Activated effector memory CD4-positive, alpha-beta T cell treated with Interleukin-2 at 50 U/mL for 16 hours (primary cell): ENCODE measurements around the gene MAP1LC3B2.

ENCODE experiments used
- DNase-seq: peaks from one replicate; pipeline ENCODE4 v3.0.0-alpha.2; 2020

MAP1LC3B2 gene

DNA sequence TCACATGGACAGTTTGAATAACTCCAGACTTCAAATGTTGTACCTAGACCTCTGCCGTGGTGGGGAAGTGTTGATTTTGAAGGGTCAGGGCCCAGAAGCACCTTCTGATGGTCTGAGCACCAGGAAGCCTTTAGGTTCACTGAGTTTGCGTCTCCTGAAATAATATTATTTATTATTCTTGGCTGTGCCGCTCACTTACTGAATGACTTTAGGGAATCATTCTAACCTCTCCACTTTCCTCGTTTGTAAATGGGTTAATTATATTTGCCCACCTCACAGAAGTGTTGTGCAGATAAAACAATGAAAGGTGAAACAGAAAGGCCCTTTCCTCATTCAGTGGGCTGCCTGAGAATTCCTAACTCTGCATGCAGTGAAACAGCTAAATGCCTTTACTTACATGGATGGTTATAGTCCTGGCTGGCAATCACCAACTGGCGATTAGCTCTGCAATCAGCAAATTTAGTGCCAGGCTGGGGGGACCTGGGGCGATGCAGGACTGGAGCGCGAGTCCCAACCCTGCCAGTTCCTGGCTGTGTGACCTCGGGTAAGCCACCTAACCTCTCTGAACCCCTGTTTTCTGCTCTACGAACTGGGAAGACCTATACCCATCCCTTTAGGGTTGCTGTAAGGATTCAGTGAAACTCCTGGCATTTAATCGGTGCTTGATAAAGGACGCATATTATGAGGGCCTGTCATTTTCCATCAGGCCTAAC, 57.5 kb downstream of the MAP1LC3B2 start:
- no peak for DNase-seq

DNA sequence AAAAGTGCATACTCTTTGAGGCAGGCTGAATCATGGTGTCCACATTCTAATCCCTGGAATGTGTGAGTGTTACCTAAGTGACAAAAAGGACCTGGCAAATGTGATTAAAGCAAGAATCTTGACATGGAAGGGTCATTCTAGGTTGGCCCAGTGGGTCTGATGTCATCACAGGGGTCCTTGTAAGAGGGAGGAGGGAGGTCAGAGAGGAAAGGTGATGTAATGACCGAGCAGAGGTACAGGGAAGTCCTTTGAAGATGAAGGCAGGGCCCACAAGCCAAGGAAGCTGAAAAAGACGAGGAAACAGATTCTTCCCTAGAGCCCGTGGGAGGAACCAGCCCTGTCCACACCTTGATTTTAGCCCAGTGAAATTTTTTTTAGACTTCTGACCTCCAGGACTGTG, 60.1 kb downstream of the MAP1LC3B2 start:
- no peak for DNase-seq

DNA sequence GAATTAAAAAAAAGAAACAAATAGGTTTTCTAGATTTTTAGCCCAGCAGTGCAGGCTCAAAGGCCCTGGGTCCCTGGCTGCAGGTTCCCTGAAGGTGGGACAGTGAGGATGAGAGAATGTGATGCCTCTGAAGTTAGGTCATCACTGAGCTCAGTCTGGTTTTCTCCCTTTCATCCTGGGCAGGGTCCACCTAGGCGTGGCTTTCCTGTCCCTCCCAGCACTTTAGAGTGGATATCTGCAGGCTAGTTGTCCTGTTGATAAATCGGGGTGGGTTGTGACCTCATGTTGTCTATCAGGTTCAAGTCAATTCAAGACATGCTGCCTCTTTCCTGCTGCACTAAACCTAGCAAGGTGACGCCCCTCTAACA, 60.9 kb downstream of the MAP1LC3B2 start:
- DNase-seq = no peak

DNA sequence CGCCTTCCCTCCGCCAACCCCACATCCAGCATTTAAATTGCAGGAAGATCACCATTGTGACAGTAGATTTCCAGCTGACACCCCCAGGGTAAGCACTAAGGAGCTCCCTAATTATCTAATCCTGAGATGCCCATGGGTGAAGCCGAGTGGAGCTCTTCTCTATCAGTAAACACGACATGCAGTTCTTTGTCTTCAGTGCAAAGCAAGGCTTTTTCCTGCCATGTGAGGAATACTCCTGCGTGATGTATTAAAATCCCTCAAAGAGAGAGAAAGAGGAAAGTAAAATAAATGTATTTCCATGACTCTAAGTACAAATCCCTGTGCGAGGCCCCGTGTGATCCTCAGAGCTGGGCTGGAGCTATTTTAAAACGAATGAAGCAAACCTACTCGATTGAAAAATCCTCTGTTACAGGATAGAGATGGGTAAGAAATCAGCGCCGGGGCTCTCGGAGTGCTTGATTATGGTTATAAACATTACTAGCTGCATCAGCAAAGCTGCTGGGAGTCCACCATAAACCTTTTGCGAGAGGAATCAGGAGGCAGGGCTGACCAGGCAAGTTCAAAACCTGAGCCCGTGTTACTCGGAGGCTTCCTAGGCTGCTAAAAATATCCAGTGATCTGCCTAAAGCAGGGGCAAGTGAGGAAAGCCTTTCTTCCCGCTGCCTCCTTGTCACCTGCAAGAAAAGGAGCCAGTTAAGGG, 61.5 kb downstream of the MAP1LC3B2 start:
- no peak for DNase-seq

GRCh38 chr12:116621194-116621593, 62.0 kb downstream of the MAP1LC3B2 start:
- no peak for DNase-seq

GRCh38 chr12:116624516-116624915, 65.3 kb downstream of the MAP1LC3B2 start:
- no peak for DNase-seq

DNA sequence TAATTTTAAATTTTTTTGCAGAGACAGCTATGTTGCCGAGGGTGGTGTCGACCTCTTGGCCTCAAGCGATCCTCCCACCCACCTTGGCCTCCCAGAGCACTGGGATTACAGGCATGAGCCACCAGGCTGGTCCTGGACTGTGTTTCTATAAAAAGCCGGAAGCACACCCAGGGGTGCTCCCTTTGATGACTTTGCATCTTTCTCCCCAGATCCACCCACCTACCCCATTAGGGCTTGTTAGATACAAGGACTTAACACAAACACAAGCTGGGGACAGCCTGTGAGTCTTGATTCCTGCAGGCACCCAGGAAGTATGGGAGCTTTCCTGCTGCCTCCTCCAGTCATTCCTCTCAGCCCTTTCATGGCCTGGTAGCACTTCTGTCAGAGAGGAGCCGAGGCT, 67.0 kb downstream of the MAP1LC3B2 start:
- DNase-seq = no peak
